Stimulated activated CD8-positive, alpha-beta memory T cell treated with anti-CD3 and anti-CD28 coated beads, Interleukin-15, amount 100 ng/mL, for 4 hours (primary cell): ENCODE results near the gene DHRS7B.
"Not testable (repeated sequence)": the region's sequence is repeated elsewhere in the genome, so short reads cannot be mapped to it uniquely, and the experiment has no call there.

ENCODE experiments used
- DNase-seq, 2 donors: peaks; one replicate each; pipeline ENCODE4 v3.0.0-alpha.2; 2020; ENCODE audit warnings: low read depth in 2 of 2

DHRS7B gene

GRCh38 chr17:21177401-21177800 lies 50.6 kb downstream of the DHRS7B start:
- DNase-seq, result no peak

GRCh38 chr17:21177854-21178600 lies 51.3 kb downstream of the DHRS7B start:
- no peak for DNase-seq

GRCh38 chr17:21183468-21183867 lies 56.7 kb downstream of the DHRS7B start:
- DNase-seq, result no peak

- no peak for DNase-seq
Measured at GRCh38 chr17:21184570-21184969, 57.8 kb downstream of the DHRS7B start.

- DNase-seq, result no peak
Measured at GRCh38 chr17:21185061-21185460, 58.3 kb downstream of the DHRS7B start.

GRCh38 chr17:21186399-21187187 lies 59.8 kb downstream of the DHRS7B start:
- DNase-seq, result no peak

GRCh38 chr17:21189361-21189760 lies 62.6 kb downstream of the DHRS7B start:
- DNase-seq, result no peak

- DNase-seq, result no peak
Measured at GRCh38 chr17:21190078-21190477, 63.3 kb downstream of the DHRS7B start.

GRCh38 chr17:21191698-21192097 lies 64.9 kb downstream of the DHRS7B start:
- DNase-seq, result no peak

- DNase-seq, result not testable (repeated sequence)
Measured at GRCh38 chr17:21192414-21192813, 65.7 kb downstream of the DHRS7B start.

- DNase-seq, result no peak
Measured at GRCh38 chr17:21193031-21193430, 66.3 kb downstream of the DHRS7B start.

- DNase-seq, result no peak
Measured at GRCh38 chr17:21194226-21194625, 67.5 kb downstream of the DHRS7B start.

- DNase-seq, result no peak
Measured at GRCh38 chr17:21194703-21195102, 67.9 kb downstream of the DHRS7B start.

- no peak for DNase-seq
Measured at GRCh38 chr17:21196126-21196525, 69.4 kb downstream of the DHRS7B start.

- DNase-seq, result no peak
Measured at GRCh38 chr17:21198411-21198810, 71.6 kb downstream of the DHRS7B start.

GRCh38 chr17:21199311-21199710 lies 72.5 kb downstream of the DHRS7B start:
- DNase-seq, result no peak

- DNase-seq, result no peak
Measured at GRCh38 chr17:21199856-21200255, 73.1 kb downstream of the DHRS7B start.

- DNase-seq, result no peak
Measured at GRCh38 chr17:21200590-21201297, 74.0 kb downstream of the DHRS7B start.

- no peak for DNase-seq
Measured at GRCh38 chr17:21201298-21201595, 74.5 kb downstream of the DHRS7B start.

- no peak for DNase-seq
Measured at GRCh38 chr17:21201874-21202273, 75.1 kb downstream of the DHRS7B start.

- DNase-seq, result no peak
Measured at GRCh38 chr17:21202512-21202911, 75.7 kb downstream of the DHRS7B start.

GRCh38 chr17:21204935-21205334 lies 78.2 kb downstream of the DHRS7B start:
- no peak for DNase-seq

- DNase-seq, result no peak
Measured at GRCh38 chr17:21208352-21208751, 81.6 kb downstream of the DHRS7B start.
